ENCODE measurements around the gene RNF182. TPM values are rescaled to one million over a fixed set of nuclear protein-coding genes. Genes with fewer than 3 reads are reported as not detected.
A peak's percentile ranks its signal among the peaks of the same experiment; 100 is the strongest.

Gene RNF182
- total and polyA plus RNA-seq, 2 donors (not counting 3 experiments of a cell fraction or from before 2014, with no cell fraction given), result 0.43 to 0.93 TPM

DNA sequence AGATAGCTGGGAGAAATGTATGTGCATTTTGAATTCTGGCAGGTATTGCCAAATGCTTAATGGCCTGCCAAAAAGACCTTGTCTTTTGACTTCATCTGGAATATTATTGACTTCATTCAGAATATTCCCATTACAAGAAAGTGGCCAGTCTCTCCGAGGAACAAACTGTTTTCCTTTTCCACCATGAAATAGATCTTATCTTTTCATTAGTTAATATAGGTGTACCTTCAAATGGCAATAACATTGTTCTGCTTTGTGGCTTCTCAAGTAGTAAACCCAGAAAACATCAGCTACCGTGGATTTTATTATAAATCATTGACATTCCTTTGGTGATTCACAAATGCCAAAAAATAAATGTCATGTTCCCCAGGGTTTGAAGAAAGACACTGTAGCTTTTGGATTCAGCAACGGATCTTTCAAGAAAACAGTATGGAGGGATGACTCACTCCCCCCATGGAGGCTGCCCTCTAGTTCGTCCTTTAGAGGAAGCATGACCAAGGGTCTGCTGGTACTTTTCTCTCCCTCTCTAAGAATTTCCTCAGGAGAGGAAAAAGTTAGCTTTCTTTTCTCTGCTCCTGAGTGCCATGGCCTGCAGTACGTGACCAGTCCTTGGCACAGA is 1.1 kb upstream of the RNF182 start:
- TF ChIP-seq JUN (IDR thresholded peaks at IDR 0.05; ENCODE audit: borderline replicate concordance, insufficient read depth, insufficient read length, low read depth) (peak; percentile 37), FOS (IDR thresholded peaks at IDR 0.05; ENCODE audit: borderline replicate concordance, insufficient read depth, low read length) (peak; percentile 68)
- TF ChIP-seq, protein P1, sequence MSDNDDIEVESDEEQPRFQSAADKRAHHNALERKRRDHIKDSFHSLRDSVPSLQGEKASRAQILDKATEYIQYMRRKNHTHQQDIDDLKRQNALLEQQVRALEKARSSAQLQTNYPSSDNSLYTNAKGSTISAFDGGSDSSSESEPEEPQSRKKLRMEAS (IDR thresholded peaks at IDR 0.05; ENCODE audit: insufficient read depth, insufficient read length), result no peak
- no peaks in the 10 kb centered on the region for H3K9me1 ChIP-seq (replicated peaks; ENCODE audit: control insufficient read depth, extremely low read depth, insufficient read depth, low read length)
- FAIRE-seq (peak; percentile 65), DNase-seq (ENCODE audit: low read depth, low spot score) (peak; percentile 48)
- intact Hi-C loops (cut with micrococcal nuclease) (loop anchor here (1.0 to 5.0 kb wide), 2 partner anchors 10 to 111 kb away; partner anchors contain the start of gene MCUR1), dilution Hi-C loops (cut with MboI; ENCODE audit: extremely low pct_ligation_motif_present, low sequenced_read_pairs) (no loop called here)
- H3K36me3 ChIP-seq (ENCODE audit: control insufficient read depth in 2 of 2, extremely low read depth in 1 of 2, insufficient read depth in 2 of 2, low read length in 2 of 2), result no peaks in the 10 kb centered on the region
- peak overlapping the region; percentile 91 for H2AFZ ChIP-seq (ENCODE audit: low read depth, low read length)
- POLR2A ChIA-PET, result interaction anchor here (0.6 kb wide), 1 partner anchor 123 kb away, joined by 3 read pairs; no protein-coding TSS in a partner anchor
- no TSS peak for BruUV-seq (replicated peaks)
- no peaks in the 10 kb centered on the region for H3K79me2 ChIP-seq (ENCODE audit: control insufficient read depth, insufficient read depth, low read length)
- no peak overlapping the region for H3K27ac ChIP-seq (ENCODE audit: insufficient read depth, low read depth, low read length)
- H3K9me3 ChIP-seq (replicated peaks; ENCODE audit: control insufficient read depth, insufficient read depth, low read length), result no peaks in the 10 kb centered on the region
- H3K4me2 ChIP-seq (ENCODE audit: insufficient read depth, low read length), result peak overlapping the region; percentile 70
- peak overlapping the region in 1 of 3 experiments; percentile 55 for H3K4me3 ChIP-seq (replicated peaks in 1 of 3; ENCODE audit: insufficient read depth in 1 of 3, low read depth in 1 of 3, low read length in 3 of 3)
- H3K9ac ChIP-seq (replicated peaks; ENCODE audit: extremely low read depth, insufficient read depth, low read length), result no peak overlapping the region
- CTCF ChIA-PET, result interaction anchor here (1.4 to 3.8 kb wide), 7 partner anchors 9 to 143 kb away, joined by 5 to 47 read pairs (median 18); no protein-coding TSS in a partner anchor
- H3K27me3 ChIP-seq (ENCODE audit: control insufficient read depth in 2 of 2, insufficient read depth in 2 of 2, low read length in 2 of 2), result peaks cover 29 to 50% of the 10 kb centered on the region in 2 experiments
- no peaks in the 10 kb centered on the region for H4K20me1 ChIP-seq (replicated peaks; ENCODE audit: control insufficient read depth, extremely low read depth, insufficient read depth, low read length)
- peaks cover 17% of the 10 kb centered on the region for H3K4me1 ChIP-seq (ENCODE audit: control insufficient read depth, extremely low read depth, insufficient read depth, low read length)

DNA sequence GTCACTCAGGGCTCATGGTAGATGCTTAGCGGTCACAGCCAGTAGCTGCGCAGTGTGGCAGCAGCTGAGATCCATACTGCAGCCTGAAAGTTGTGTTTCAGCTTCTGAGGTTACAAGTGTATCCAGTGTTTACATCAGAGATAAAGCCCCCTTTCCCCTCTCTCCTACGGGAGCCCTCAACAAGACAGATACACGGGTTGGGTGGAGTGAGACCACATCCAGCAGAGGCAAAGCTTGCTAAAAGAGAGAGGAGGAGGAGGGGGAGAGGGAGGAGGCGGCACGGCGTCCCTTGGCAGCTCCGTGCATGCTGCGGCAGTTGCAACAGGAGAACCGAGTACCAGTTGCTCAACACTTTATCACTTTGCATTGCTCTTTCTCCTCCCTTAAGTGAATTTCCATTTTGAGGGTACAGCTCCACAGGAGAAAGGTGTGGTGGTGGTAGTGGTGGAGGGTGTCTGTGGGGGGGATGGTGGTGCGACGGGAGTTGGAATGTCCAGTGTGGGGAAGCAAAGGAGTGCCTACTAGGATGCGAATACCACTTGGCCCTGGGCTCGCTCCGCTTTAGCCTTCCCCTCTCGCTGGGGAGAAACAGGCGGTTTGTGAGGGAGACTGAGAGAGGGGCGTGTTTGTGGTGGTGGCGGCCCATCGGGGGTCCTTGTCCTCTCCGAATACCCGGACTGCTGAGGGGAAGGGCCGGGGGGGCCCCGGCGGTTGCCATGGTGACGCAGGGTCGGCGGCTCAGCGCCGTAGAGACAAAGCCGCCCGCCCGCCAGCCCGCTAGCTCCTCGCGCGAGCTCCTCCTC is 405 bp upstream of the RNF182 start:
- Histone ChIP-seq H2AFZ (ENCODE audit: low read depth, low read length) (peak overlapping the region; percentile 91), H3K4me1 (ENCODE audit: control insufficient read depth, extremely low read depth, insufficient read depth, low read length) (peaks cover 17% of the 10 kb centered on the region), H3K79me2 (ENCODE audit: control insufficient read depth, insufficient read depth, low read length) (no peaks in the 10 kb centered on the region), H3K9me3 (replicated peaks; ENCODE audit: control insufficient read depth, insufficient read depth, low read length) (no peaks in the 10 kb centered on the region), H3K9ac (replicated peaks; ENCODE audit: extremely low read depth, insufficient read depth, low read length) (no peak overlapping the region), H3K27ac (ENCODE audit: insufficient read depth, low read depth, low read length) (no peak overlapping the region), H3K36me3 (ENCODE audit: control insufficient read depth in 2 of 2, extremely low read depth in 1 of 2, insufficient read depth in 2 of 2, low read length in 2 of 2) (no peaks in the 10 kb centered on the region), H3K4me3 (replicated peaks in 1 of 3; ENCODE audit: insufficient read depth in 1 of 3, low read depth in 1 of 3, low read length in 3 of 3) (peak overlapping the region; percentile 43 to 55 (median 53)), H3K4me2 (ENCODE audit: insufficient read depth, low read length) (peak overlapping the region; percentile 70), H3K9me1 (replicated peaks; ENCODE audit: control insufficient read depth, extremely low read depth, insufficient read depth, low read length) (no peaks in the 10 kb centered on the region), H3K27me3 (ENCODE audit: control insufficient read depth in 2 of 2, insufficient read depth in 2 of 2, low read length in 2 of 2) (peaks cover 29 to 52% of the 10 kb centered on the region in 2 experiments), H4K20me1 (replicated peaks; ENCODE audit: control insufficient read depth, extremely low read depth, insufficient read depth, low read length) (no peaks in the 10 kb centered on the region)
- TF ChIP-seq EZH2 (IDR thresholded peaks at IDR 0.05; ENCODE audit: borderline replicate concordance, low read depth, low read length, severe bottlenecking) (peak; percentile 20), FOS (IDR thresholded peaks at IDR 0.05; ENCODE audit: borderline replicate concordance, insufficient read depth, low read length) (no peak)
- TF ChIP-seq, protein P1 (IDR thresholded peaks at IDR 0.05; ENCODE audit: insufficient read depth, insufficient read length), result no peak
- TF ChIP-seq, protein P2, sequence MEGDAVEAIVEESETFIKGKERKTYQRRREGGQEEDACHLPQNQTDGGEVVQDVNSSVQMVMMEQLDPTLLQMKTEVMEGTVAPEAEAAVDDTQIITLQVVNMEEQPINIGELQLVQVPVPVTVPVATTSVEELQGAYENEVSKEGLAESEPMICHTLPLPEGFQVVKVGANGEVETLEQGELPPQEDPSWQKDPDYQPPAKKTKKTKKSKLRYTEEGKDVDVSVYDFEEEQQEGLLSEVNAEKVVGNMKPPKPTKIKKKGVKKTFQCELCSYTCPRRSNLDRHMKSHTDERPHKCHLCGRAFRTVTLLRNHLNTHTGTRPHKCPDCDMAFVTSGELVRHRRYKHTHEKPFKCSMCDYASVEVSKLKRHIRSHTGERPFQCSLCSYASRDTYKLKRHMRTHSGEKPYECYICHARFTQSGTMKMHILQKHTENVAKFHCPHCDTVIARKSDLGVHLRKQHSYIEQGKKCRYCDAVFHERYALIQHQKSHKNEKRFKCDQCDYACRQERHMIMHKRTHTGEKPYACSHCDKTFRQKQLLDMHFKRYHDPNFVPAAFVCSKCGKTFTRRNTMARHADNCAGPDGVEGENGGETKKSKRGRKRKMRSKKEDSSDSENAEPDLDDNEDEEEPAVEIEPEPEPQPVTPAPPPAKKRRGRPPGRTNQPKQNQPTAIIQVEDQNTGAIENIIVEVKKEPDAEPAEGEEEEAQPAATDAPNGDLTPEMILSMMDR (IDR thresholded peaks at IDR 0.05; ENCODE audit: extremely low read depth in 1 of 2, insufficient read depth in 1 of 2, low read depth in 1 of 2, low read length in 2 of 2), result no peak
- ChIA-PET CTCF (interaction anchor here (0.6 to 3.8 kb wide), 9 partner anchors 10 to 150 kb away, joined by 3 to 47 read pairs (median 15); no protein-coding TSS in a partner anchor), POLR2A (interaction anchor here (0.6 kb wide), 2 partner anchors 122 to 193 kb away, joined by 3 read pairs; no protein-coding TSS in a partner anchor)
- BruUV-seq (replicated peaks), result no TSS peak
- dilution Hi-C loops (cut with MboI; ENCODE audit: extremely low pct_ligation_motif_present, low sequenced_read_pairs), result no loop called here
- peak; percentile 46 for FAIRE-seq
- intact Hi-C loops (cut with micrococcal nuclease), result loop anchor here (1.0 to 5.0 kb wide), 2 partner anchors 11 to 112 kb away; partner anchors contain the start of gene MCUR1
- DNase-seq (ENCODE audit: low read depth, low spot score), result peak; percentile 37

Measured in endothelial cell of umbilical vein (primary cell).